HG03103 (cell line): ENCODE data around the gene FUCA1.
"Not testable (repeated sequence)": the region's sequence is repeated elsewhere in the genome, so short reads cannot be mapped to it uniquely, and the experiment has no call there.

Experiments
- ATAC-seq: cut with Tn5 transposase; IDR thresholded peaks from one replicate; pipeline ENCODE4 v1.9.1; 2021; ENCODE audit warnings: low read depth; ENCODE audit not compliant: unreplicated experiment

Gene FUCA1

DNA sequence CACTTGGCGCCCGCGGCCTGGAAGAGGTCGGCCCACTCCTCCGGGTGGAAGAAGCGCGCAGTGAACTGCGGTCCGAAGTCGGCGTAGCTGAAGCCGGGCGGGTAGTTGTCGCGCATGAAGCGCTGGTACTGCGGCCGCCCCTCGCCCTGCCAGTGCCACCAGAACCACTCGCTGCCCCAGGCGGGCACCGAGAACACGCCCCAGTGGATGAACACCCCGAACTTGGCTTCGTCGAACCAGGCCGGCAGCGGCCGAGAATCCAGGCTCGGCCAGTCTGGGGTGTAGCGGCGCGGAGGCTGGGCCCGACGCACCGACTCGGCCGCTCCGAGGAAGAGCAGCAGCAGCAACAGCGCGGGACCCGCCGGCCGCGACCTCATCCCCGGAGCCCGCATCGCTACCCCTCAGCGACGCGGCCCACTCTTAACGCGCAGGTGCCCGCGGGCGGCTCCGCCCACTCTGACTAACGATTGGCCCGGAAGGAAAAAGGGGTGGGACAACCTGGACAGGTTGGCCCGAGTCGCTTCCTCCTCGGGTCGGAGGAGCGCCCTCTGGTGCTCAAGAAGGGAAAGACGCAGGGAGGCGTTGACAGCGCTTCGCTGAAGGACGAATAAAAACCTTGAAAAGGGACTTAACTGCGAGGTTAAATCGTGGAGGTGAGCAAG is at the start of gene FUCA1:
Gene FUCA1 (minus strand): TSS at position 396 of the 662 bp plus-strand sequence. CDS start 4 bp downstream, at position 392.
- peak; percentile 79 for ATAC-seq

- ATAC-seq: no peak
Measured at GRCh38 chr1:23916209-23917131, 48.4 kb upstream of the FUCA1 start.

GRCh38 chr1:23915466-23915865 is 47.4 kb upstream of the FUCA1 start:
- no peak for ATAC-seq

DNA sequence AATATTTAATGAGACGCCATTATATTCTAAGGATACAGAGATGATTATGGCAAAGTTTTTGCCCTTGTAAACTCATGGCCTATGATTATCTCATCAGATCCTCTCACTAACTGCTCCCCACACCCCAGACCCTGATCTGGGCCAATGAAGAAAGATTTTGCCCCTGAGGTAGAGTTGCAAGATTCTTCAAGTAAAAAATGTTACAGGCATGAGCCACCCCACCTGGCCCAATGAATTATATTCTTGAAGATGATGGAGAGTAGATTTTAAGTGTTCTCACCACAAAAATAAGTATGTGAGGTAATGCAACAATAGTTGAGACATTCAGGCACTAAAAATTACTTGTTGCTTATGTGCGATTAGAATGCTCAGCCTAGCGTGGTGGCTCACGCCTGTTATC is 46.8 kb upstream of the FUCA1 start:
- no peak for ATAC-seq

DNA sequence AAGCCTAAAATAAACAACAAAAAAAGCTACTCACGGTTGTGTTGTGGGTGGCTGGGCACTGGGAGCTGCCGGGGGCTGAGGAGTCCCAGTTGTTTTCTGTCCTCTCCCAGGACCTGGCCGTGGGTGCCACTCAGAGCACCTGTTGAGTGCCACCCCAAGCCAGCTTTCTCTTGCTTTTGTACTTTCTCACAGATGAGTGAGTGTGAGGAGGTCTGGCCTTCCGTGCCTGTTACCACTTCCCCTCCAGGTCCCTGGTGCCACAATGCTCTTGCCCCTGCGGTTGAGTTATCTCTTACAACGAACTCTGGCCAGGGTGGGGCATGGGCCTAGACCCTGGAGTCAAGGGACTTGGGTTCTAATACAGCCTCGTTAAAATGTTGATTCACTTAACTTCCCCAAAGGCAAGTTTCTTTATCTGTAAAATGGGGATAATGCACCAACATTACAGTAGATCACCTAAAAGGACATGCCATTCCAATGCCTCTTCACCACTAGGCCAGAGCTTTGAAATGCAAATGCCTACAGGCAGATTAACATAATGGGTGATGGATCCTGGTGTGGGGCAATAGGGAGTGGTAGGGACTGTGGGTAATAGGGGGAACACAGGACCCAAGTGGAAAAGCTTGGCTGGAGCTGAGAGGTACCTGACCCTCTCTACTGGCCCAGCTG is 45.3 kb upstream of the FUCA1 start, which contains the start of gene CNR2:
Gene CNR2 (minus strand): TSS at position 151 of the 669 bp plus-strand sequence. CDS start 37,745 bp downstream, outside the sequence.
- ATAC-seq: no peak

GRCh38 chr1:23911921-23912320 is 43.8 kb upstream of the FUCA1 start:
- no peak for ATAC-seq

DNA sequence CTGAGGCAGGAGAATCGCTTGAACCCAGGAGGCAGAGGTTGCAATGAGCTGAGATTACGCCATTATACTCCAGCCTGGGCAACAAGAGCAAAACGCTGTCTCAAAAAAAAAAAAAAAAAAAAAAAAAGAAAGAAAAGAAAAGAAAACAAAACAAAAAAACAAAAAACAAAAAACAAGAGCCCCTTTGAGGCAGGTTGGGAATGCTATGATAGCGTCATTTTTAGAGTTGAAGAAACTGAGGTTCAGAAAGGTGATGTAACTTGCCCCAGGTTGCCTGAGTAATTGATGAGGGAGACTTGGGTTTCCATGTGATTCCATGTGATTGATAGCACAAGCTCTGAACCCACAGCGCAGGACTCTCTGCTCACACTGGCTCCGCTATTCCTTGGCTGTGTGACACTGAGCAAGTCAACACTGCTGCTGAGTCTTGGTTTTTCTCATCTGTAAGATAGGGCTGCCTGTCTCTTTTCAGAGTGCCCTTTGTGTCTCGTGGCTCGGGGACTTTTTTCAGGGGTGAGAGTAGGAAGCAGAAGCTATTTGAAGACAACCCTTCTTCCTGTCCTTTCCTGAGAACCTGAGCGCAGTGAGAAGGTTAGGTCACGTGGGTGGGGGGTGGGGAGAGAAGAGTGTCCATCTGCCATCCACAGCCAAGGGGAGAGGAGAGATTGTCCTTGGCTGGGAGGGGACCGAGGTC is 42.6 kb upstream of the FUCA1 start:
- ATAC-seq: peak; percentile 31

DNA sequence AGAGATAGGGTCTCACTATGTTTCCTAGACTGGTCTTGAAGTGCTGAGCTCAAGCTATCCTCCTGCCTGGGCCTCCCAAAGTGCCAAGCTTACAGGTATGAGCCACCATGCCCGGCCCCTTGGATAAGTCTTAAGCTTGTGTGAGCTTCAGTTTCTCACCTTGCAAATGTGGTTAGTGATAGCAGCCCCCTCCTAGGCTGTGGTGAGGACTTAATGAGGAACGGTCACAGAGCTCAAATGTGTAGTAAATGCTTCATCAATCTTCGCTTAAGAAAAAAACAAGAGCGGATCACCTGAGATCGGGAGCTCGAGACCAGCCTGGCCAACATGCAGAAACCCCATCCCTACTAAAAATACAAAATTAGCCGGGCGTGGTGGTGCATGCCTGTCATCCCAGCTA is 42.1 kb upstream of the FUCA1 start:
- ATAC-seq: no peak

DNA sequence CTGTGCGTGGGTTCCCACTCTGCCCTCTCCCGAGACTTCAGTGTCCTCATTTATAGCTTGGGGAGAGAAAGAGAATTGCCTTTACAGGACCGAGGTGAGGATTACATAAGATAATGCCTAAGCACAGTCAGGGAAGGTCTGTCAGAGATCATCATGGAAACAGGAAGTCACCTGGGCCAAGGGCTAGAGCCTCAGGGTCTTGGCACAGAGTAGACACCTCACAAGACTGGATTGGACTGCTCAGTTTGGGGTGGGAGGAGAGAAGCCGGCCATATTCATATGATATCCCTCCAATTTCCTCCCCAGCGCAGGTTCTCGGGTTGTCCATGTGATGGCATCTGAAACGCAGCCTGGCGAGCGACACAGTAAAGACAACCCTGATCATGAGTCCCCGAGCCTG is 41.3 kb upstream of the FUCA1 start:
- no peak for ATAC-seq

- ATAC-seq: no peak
Measured at GRCh38 chr1:23908453-23909341, 40.6 kb upstream of the FUCA1 start.

GRCh38 chr1:23906731-23907130 is 38.6 kb upstream of the FUCA1 start:
- ATAC-seq: no peak

GRCh38 chr1:23905461-23906025 is 37.5 kb upstream of the FUCA1 start:
- ATAC-seq: no peak

DNA sequence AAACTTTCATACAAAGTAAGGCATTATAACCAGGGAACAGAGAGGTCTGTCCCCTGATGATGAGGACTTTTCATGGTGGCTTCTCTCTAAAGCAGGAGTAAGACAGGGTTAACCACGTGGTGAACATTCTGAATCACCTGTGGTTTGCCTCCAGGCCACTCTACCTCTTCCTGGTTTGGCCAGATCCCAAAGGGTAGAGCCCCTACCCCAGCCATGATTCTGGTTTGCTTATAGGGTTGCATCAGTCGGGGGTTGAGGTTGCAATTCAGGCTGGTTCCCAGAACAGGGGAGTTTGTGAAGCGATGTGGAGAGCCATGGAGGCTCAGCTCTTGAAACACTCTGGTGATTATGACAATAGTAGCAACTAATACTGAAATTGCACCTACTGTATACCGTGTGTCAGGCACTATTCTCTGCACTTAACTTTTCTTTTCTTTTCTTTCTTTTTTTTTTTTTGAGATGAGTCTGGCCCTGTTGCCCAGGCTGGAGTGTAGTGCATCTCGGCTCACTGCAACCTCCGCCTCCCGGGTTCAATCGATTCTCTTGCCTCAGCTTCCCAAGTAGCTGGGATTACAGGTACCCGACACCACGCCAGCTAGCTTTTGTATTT is 36.8 kb upstream of the FUCA1 start:
- peak; percentile 32 for ATAC-seq

- no peak for ATAC-seq
Measured at GRCh38 chr1:23903754-23904153, 35.7 kb upstream of the FUCA1 start.

- no peak for ATAC-seq
Measured at GRCh38 chr1:23902321-23903278, 34.5 kb upstream of the FUCA1 start.

DNA sequence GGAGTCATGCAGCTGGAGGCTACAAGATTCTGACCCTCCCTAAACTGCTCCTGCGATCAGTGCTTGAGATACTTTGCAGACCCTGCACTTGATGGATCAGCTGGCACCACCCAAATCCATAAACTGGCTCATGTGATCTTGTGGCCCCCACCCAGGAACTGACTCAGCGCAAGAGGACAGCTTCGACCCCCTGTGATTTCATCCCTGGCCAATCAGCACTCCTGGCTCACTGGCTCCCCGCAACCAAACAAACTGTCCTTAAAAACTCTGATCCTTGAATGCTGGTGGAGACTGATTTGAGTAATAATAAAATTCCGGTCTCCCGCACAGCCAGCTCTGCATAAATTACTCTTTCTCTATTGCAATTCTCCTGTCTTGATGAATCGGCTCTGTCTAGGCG is 31.9 kb upstream of the FUCA1 start:
- ATAC-seq: not testable (repeated sequence)

- ATAC-seq: no peak
Measured at GRCh38 chr1:23899070-23899469, 31.0 kb upstream of the FUCA1 start.

DNA sequence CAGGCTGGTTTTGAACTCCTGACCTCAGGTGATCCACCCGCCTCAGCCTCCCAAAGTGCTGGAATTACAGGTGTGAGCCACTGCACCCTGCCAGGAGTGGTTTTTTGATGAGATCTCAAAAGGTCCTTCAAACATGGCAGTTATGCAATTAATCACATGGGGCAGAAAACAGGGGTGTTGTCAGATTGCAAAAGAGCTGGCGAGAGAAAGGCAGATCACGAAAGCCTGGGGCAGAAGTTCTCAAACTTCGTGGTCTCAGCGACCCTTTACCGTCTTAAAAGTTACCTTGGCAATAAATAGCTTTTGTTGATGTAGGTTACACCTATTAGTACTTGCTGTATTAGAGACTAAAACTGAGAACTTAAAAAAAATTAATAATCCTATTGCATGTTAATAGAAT is 29.0 kb upstream of the FUCA1 start:
- no peak for ATAC-seq
